H9 (cell line): Measurements from ENCODE around the gene NAV1. TPM values are rescaled to one million over a fixed set of nuclear protein-coding genes. Genes with fewer than 3 reads are reported as not detected.

Source experiments
- DNase-seq: peaks from one replicate; pipeline ENCODE4 v3.0.0-alpha.2; 2017
- H2AFZ ChIP-seq: one replicate; pipeline ENCODE4 v1.6.1; 2013; ENCODE audit warnings: mild to moderate bottlenecking, low read length, control low read depth, moderate library complexity
- H2AK5ac ChIP-seq: 2 replicates; pipeline ENCODE4 v1.6.1; 2013; ENCODE audit warnings: low read length, control low read depth, mixed read lengths; ENCODE audit not compliant: insufficient read length
- H2BK120ac ChIP-seq: one replicate; pipeline ENCODE4 v1.6.1; 2013; ENCODE audit warnings: low read depth, mild to moderate bottlenecking, low read length, control low read depth, inconsistent platforms; ENCODE audit not compliant: poor library complexity, severe bottlenecking
- H2BK12ac ChIP-seq: 2 replicates; pipeline ENCODE4 v1.6.1; 2013; ENCODE audit warnings: low read length, control low read depth, mixed read lengths, low read depth; ENCODE audit not compliant: insufficient read length
- H2BK15ac ChIP-seq: 2 replicates; pipeline ENCODE4 v1.6.1; 2013; ENCODE audit warnings: low read depth, low read length, control low read depth
- H2BK20ac ChIP-seq: one replicate; pipeline ENCODE4 v1.6.1; 2013; ENCODE audit warnings: low read depth, mild to moderate bottlenecking, low read length, control low read depth, inconsistent platforms; ENCODE audit not compliant: poor library complexity, severe bottlenecking
- H2BK5ac ChIP-seq: 2 replicates; pipeline ENCODE4 v1.6.1; 2013; ENCODE audit warnings: low read length, control low read depth, mixed read lengths; ENCODE audit not compliant: insufficient read length
- H3K14ac ChIP-seq: 2 replicates; pipeline ENCODE4 v1.6.1; 2013; ENCODE audit warnings: low read length, control low read depth; ENCODE audit not compliant: insufficient read depth
- H3K18ac ChIP-seq: 2 replicates; pipeline ENCODE4 v1.6.1; 2013; ENCODE audit warnings: low read depth, mild to moderate bottlenecking, mixed read lengths, low read length, control low read depth; ENCODE audit not compliant: insufficient read length
- H3K23ac ChIP-seq: 2 replicates; pipeline ENCODE4 v1.6.1; 2013; ENCODE audit warnings: low read length, control low read depth, mixed read lengths, low read depth; ENCODE audit not compliant: insufficient read length
- H3K23me2 ChIP-seq: 2 replicates; pipeline ENCODE4 v1.6.1; 2013; ENCODE audit warnings: low read depth, mild to moderate bottlenecking, mixed read lengths, low read length, control low read depth; ENCODE audit not compliant: insufficient read length, poor library complexity, severe bottlenecking
- H3K27ac ChIP-seq: 2 replicates; pipeline ENCODE4 v1.5.1; 2013; ENCODE audit warnings: low read length, control low read depth, mixed read lengths, low read depth; ENCODE audit not compliant: insufficient read length
- H3K27me3 ChIP-seq: 2 replicates; pipeline ENCODE4 v1.6.1; 2013; ENCODE audit warnings: low read length, control low read depth, inconsistent platforms; ENCODE audit not compliant: insufficient read depth
- H3K4ac ChIP-seq: 2 replicates; pipeline ENCODE4 v1.6.1; 2013; ENCODE audit warnings: low read depth, mild to moderate bottlenecking, control low read depth, inconsistent platforms, low read length, moderate library complexity
- H3K4me1 ChIP-seq: 2 replicates; pipeline ENCODE4 v1.6.1; 2013; ENCODE audit warnings: low read length, control low read depth, inconsistent platforms; ENCODE audit not compliant: insufficient read depth
- H3K4me2 ChIP-seq: 2 replicates; pipeline ENCODE4 v1.6.1; 2013; ENCODE audit warnings: low read length, control low read depth, mixed read lengths; ENCODE audit not compliant: insufficient read length, insufficient read depth
- H3K56ac ChIP-seq: 2 replicates; pipeline ENCODE4 v1.6.1; 2013; ENCODE audit warnings: low read depth, mild to moderate bottlenecking, mixed read lengths, low read length, control low read depth; ENCODE audit not compliant: insufficient read length
- H3K79me1 ChIP-seq: 2 replicates; pipeline ENCODE4 v1.6.1; 2013; ENCODE audit warnings: low read depth, mild to moderate bottlenecking, moderate library complexity, low read length, control low read depth, inconsistent platforms; ENCODE audit not compliant: insufficient read depth, poor library complexity, severe bottlenecking
- H3K79me2 ChIP-seq: 2 replicates; pipeline ENCODE4 v1.6.1; 2013; ENCODE audit warnings: low read length, control low read depth, inconsistent platforms; ENCODE audit not compliant: insufficient read depth
- H3K9ac ChIP-seq: 2 replicates; pipeline ENCODE4 v1.6.1; 2013; ENCODE audit warnings: low read length, control low read depth, mixed read lengths; ENCODE audit not compliant: insufficient read length; ENCODE audit errors: extremely low read depth
- H3K9me3 ChIP-seq: one replicate; pipeline ENCODE4 v1.6.1; 2013; ENCODE audit warnings: low read depth, low read length, inconsistent platforms; ENCODE audit not compliant: control insufficient read depth
- H3T11ph ChIP-seq: one replicate; pipeline ENCODE4 v1.6.1; 2013; ENCODE audit warnings: mild to moderate bottlenecking, low read length, control low read depth, inconsistent platforms
- H4K20me1 ChIP-seq: one replicate; pipeline ENCODE4 v1.6.1; 2013; ENCODE audit not compliant: control insufficient read depth, insufficient read length, insufficient read depth
- H4K5ac ChIP-seq: 2 replicates; pipeline ENCODE4 v1.6.1; 2013; ENCODE audit warnings: low read depth, mild to moderate bottlenecking, mixed read lengths, low read length, control low read depth; ENCODE audit not compliant: insufficient read length
- H4K8ac ChIP-seq: replicated peaks from 2 replicates; pipeline ENCODE4 v1.6.1; 2013; ENCODE audit warnings: low read length, control low read depth, mixed read lengths, low read depth; ENCODE audit not compliant: insufficient read length
- H4K91ac ChIP-seq: 2 replicates; pipeline ENCODE4 v1.6.1; 2013; ENCODE audit warnings: low read depth, mild to moderate bottlenecking, moderate library complexity, mixed read lengths, low read length, control low read depth; ENCODE audit not compliant: insufficient read length
- H3K27ac Mint-ChIP-seq, 3 experiments: 2 replicates in 2 of 3; 3 replicates in 1 of 3; pipeline ENCODE4 v1.8.0; 2020 to 2021; ENCODE audit warnings: mixed read lengths in 3 of 3, mild to moderate bottlenecking in 1 of 3, moderate library complexity in 1 of 3
- H3K27me3 Mint-ChIP-seq: 2 replicates; pipeline ENCODE4 v1.8.0; 2021; ENCODE audit warnings: low read depth, mild to moderate bottlenecking, moderate library complexity, mixed read lengths
- H3K36me3 Mint-ChIP-seq, 3 experiments: 2 replicates in 2 of 3; 3 replicates in 1 of 3; pipeline ENCODE4 v1.8.0; 2020 to 2021; ENCODE audit warnings: low read depth in 3 of 3, mixed read lengths in 3 of 3; ENCODE audit not compliant: insufficient read depth in 1 of 3
- H3K4me1 Mint-ChIP-seq, 2 experiments: 2 replicates each; pipeline ENCODE4 v1.8.0; 2020; ENCODE audit warnings: mixed read lengths in 2 of 2
- H3K4me3 Mint-ChIP-seq, 2 experiments: 2 replicates in 1 of 2; 3 replicates in 1 of 2; pipeline ENCODE4 v1.8.0; 2020 to 2021; ENCODE audit warnings: mild to moderate bottlenecking in 2 of 2, mixed read lengths in 2 of 2, moderate library complexity in 1 of 2
- H3K9me3 Mint-ChIP-seq, 2 experiments: 2 replicates in 1 of 2; 3 replicates in 1 of 2; pipeline ENCODE4 v1.8.0; 2020; ENCODE audit warnings: mild to moderate bottlenecking in 2 of 2, mixed read lengths in 2 of 2, moderate library complexity in 1 of 2
- WGBS: extraction: QIAGEN DNeasy Blood & Tissue Kit; methylation state at CpG from one replicate; pipeline ENCODE4 v1.1.7; 2013; ENCODE audit warnings: missing lambda C conversion rate, low lambda C conversion rate, mixed read lengths; ENCODE audit not compliant: insufficient read length; ENCODE audit errors: extremely low coverage; 5-methylcytosine and 5-hydroxymethylcytosine counted together
- total RNA-seq: library from RNA; stranded (reverse); gene quantifications from 2 replicates; pipeline ENCODE4 v1.2.1, GENCODE V29; 2021
- TF ChIP-seq, protein P1 (sequence below): fragments of 200-600 bp; sonication (generic); conservative IDR thresholded peaks from 3 replicates; pipeline ENCODE4 v1.8.0; 2021; ENCODE audit warnings: antibody characterized with exemption, mild to moderate bottlenecking

The NAV1 gene
- total RNA-seq, 1 experiment from 2014 or later = 20.5 TPM

DNA sequence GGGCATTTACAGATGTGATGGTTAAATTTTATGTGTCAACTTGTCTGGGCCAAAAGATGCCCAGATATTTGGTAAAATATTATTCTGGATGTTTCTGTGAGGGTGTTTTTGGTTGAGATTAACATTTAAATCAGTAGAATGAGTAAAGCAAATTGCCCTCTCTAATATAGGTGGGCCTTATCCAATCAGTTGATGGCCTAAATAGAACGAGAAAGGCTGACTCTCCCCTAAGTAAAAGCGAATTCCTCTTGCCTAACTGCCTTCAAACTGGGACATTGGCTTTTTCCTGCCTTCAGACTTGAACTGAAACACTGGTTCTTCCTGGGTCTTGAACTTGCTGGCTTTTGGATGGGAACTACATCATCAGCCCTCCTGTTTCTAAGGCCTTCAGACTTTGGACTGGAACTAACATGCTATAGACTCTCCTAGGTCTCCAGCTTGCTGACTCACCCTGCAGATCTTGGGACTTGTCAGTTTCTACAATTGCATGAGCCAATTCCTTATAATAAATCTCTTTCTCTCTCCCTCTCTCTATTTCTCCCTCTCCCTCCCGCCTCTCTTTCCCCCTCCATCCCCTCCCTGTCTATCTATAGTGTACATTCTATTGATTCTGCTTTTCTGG, 10.2 kb upstream of the NAV1 start:
- Histone ChIP-seq H3K4me2 (no peak overlapping the region), H2BK5ac (no peak overlapping the region), H3K23ac (no peak overlapping the region), H2BK120ac (no peak overlapping the region), H3K9ac (no peak overlapping the region), H4K8ac (no peak overlapping the region), H4K91ac (no peak overlapping the region), H3K27ac (no peak overlapping the region), H2BK20ac (no peak overlapping the region), H3K18ac (no peak overlapping the region), H3K79me2 (no peaks in the 10 kb centered on the region), H4K5ac (no peak overlapping the region), H3K14ac (no peak overlapping the region), H2AFZ (no peak overlapping the region), H3K56ac (no peak overlapping the region), H2BK15ac (no peak overlapping the region), H3T11ph (no peak overlapping the region), H3K23me2 (no peaks in the 10 kb centered on the region), H3K9me3 (no peaks in the 10 kb centered on the region), H3K79me1 (no peaks in the 10 kb centered on the region), H3K27me3 (no peaks in the 10 kb centered on the region), H2AK5ac (no peak overlapping the region), H3K4ac (no peak overlapping the region), H2BK12ac (no peak overlapping the region), H4K20me1 (no peaks in the 10 kb centered on the region), H3K4me1 (peaks cover 5% of the 10 kb centered on the region)
- peaks cover 0 to 4% (median 3%) of the 10 kb centered on the region in 3 experiments; a peak in 1 of 7 replicates for H3K36me3 Mint-ChIP-seq
- H3K9me3 Mint-ChIP-seq = peaks cover 4 to 8% of the 10 kb centered on the region in 2 experiments
- no peak overlapping the region for H3K27ac Mint-ChIP-seq
- H3K4me3 Mint-ChIP-seq = no peak overlapping the region
- TF ChIP-seq, protein P1, sequence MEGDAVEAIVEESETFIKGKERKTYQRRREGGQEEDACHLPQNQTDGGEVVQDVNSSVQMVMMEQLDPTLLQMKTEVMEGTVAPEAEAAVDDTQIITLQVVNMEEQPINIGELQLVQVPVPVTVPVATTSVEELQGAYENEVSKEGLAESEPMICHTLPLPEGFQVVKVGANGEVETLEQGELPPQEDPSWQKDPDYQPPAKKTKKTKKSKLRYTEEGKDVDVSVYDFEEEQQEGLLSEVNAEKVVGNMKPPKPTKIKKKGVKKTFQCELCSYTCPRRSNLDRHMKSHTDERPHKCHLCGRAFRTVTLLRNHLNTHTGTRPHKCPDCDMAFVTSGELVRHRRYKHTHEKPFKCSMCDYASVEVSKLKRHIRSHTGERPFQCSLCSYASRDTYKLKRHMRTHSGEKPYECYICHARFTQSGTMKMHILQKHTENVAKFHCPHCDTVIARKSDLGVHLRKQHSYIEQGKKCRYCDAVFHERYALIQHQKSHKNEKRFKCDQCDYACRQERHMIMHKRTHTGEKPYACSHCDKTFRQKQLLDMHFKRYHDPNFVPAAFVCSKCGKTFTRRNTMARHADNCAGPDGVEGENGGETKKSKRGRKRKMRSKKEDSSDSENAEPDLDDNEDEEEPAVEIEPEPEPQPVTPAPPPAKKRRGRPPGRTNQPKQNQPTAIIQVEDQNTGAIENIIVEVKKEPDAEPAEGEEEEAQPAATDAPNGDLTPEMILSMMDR = no peak
- peaks cover 8% of the 10 kb centered on the region for H3K27me3 Mint-ChIP-seq
- peaks cover 10 to 19% of the 10 kb centered on the region in 2 experiments for H3K4me1 Mint-ChIP-seq
- no peak for DNase-seq
- WGBS = no CpG with 5 or more reads among the region's 3 CpGs
